NCI-H2107 treated with DMSO at 0.1 percent for 48 hours (cell line): ENCODE measurements around the gene EGFL7.

Experiments
- DNase-seq: peaks from one replicate; lab custom pipeline; 2025; ENCODE audit not compliant: unreplicated experiment; lab: John Stamatoyannopoulos, UW

The EGFL7 gene

DNA sequence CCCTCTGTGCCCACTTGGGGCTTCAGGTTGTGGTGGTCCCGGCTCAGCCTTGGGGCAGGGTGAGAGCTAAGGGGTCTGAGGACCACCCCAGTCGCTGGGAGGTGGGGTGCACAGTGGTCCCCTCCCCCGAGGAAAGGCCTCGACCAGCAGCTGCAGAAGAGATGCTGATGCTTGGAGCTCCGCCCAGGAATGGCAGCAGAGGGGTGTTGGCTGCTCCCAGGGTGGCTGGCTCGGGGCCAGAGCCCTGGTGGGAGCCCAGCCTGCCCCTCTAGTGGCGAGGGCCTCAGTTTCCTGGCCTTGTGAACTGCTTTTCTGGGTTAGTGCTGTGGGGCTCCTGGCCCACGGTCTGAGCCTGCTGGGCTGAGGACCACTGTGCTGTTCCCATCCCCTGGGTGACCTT is 50.8 kb downstream of the EGFL7 start:
- DNase-seq = no peak

DNA sequence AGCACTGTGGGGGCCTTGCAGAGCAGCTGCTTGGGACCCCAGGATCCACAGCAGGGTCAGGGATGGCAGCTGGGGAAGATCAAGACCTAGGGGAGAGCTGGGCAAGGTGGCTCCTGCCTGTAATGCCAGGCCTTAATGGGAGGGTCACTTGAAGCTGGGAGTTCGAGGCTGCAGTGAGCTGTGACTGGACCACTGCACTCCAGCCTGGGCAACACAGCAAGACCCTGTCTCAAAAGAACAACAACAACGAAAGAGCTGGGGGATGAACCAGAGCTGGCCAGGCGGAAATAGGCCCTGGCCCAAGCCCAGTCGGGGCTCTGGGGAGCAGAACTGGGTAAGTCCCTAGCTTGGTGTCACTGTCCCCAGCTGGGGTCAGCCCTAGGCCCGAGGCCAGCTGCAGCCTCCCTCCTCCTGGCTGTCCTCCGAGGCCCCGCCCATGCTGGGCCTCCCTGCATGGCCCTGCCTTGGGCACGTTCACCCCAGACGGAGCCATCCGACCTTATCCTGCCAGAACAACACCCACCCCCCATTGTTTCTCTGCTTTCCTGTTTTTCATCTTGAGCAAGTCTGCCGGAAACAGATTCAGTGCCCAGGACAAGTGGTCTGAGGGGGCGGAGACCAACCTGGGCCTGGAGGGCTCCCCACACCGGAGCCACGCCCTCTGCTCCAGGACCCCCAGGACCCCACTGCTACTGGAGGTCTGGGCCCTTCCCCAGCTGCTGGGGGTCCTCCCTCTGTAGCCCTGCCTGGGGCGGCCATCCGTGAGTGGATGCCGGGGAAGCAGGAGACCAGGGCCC is 51.6 kb downstream of the EGFL7 start:
- DNase-seq = no peak

DNA sequence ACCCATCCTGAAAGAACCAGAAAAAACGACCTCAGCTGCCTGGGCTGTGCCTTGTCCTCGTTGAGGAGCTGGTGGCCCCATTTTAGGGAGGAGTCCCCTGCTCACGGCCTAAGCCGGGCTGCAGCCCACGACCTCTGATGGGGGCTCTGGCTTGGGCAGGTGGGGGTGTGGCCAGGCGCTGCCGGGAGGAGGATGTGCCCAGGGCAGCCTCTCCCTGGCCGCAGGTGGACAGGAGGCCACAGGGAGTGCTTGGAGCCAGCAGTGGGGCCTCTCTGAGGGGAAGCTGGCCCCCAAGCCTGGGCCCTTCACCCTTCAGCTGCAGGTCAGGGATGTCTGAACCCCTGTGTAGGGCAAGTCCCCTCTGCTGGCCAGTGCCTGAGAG is 52.2 kb downstream of the EGFL7 start:
- DNase-seq = no peak

DNA sequence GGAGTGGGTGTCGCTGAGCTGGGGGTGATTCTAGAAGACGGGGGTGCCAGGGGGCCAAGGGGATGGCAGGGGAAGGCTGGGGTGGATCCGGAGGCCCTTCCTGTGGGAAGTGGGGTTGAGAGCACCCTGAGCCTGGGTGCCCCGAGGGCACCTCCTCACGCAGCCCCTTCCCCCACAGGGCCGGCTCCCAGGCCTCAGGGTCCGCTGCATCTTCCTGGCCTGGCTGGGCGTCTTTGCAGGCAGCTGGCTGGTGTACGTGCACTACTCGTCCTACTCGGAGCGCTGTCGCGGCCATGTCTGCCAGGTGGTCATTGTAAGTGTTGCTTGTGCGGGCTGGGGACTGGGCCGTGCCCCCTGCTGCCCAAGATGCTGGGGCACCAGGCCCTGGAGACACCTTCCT is 54.7 kb downstream of the EGFL7 start:
- DNase-seq = no peak

DNA sequence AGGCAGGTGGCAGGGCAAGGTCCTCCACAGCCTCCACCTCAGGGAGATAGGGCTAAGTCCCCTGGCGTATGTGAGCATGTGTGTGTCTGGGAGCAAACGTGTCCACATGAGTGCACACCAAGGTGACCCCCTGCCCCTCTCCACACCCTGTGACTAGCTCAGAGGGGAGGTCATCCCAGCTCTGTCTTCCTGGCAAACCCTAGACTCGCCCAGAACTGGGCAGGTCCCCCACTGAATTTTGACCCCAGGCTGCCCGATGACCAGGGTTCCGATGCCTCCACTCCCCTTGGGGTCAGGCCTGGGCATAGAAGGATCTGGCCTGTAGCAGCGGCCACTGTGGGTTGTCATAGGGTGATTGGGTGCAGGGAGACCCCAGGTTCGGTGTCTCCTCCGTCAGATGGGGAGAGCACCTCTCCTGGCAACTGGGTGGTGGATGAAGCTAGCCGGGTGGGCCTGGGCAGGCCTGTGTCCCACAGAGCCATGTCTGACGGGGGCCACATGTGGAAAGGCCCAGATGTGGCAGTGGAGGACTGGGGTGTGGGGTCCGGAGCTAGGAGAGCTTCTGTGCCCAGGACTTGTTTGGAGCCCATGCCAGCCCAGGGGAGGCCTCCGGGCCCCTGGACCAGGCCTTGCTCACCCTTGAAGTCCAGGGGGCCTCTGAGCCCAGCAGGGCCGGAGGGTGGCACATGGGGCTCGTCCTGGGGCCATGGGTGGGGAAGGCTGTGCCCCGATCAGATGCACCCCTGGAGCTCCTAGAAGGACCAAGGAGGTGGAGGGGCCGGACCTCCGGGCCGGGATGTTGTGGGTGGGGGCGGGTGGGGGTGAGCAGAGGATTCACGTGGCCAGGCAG is 55.9 kb downstream of the EGFL7 start:
- DNase-seq = no peak

DNA sequence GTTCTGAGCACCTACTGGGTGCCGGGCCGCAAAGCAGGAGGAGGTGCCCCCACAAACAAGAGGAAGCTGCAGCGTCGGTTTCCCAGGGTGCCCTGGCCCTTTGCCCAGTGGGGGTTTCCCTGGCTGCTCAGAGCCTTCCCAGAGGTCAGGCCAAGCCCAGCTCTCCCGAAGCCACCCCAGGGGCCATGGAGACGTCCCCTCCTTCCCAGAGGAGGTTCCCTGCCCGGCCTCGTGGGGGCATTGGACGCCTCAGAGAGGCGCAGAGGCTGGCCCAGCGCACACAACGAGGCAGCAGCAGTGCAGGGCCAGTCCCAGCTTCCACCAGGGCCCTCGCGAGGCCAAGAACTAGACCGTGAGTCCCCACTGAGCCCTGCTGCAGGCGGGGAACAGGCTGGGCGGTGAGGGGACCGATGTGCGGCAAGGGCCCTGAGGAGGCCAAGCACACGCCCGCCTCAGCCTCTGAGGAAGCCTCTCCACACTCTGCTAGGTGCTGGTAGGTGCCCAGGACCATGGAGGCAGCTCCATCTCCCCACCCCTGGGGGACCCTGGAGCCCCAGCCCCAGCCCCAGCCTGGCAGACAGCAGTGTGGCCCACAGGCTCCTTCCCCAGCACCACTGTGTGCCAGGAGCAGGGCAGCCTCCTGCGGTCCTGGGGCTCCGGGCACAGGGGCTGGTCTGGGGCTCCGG is 56.6 kb downstream of the EGFL7 start:
- DNase-seq = no peak

DNA sequence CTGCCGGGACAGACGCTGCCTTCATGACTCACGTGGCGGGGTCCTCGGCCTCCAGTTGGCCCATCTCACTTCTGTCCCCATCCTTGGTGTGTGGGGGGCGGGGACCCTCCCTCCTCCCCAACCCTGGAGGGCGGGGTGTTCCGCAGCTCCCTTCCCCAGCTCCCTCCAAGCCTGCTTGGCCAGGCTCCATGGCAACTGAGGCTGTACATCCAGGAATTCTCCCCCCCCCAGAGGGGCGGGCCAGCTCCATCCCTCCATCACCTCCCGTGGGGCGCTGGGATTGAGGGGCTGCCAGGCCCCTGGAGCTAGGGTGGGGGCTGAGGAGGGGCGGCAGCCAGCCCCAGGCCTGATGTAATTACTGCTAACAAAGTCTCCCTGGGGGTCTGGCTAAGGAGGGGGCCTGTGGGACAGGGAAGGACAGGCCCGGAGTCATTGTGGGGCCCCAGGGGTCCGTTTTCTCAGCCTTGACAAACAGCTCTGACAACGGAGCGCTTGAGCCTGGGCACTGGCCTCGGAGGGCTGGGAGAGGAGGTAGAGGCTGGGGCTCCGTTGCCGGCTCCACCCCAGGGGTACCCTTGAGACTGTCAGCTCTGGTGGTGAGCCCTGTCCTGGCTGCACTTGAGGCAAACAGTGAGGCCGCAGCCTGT is 57.7 kb downstream of the EGFL7 start:
- DNase-seq = no peak

DNA sequence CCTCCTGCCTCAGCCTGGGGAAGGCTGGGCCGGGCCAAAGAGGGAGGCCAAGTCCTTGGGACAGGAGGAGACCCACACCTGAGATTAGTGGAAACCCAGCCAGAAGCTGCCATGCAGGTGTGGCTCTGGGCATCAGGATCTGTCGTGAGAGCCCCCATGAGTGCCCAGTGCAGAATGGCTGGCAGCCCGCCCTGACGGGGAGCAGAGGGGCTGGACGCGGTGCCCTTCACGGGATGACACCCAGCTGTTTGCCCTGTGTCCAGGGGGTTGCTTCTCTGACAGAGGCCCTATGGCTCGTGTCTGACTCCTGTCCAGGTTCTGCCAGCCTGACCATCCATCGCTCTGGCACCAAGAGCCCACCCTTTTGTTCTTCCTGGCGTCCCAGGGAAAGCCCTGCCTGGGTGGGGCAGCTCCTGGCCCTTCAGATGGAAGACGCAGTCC is 58.2 kb downstream of the EGFL7 start:
- DNase-seq = no peak

DNA sequence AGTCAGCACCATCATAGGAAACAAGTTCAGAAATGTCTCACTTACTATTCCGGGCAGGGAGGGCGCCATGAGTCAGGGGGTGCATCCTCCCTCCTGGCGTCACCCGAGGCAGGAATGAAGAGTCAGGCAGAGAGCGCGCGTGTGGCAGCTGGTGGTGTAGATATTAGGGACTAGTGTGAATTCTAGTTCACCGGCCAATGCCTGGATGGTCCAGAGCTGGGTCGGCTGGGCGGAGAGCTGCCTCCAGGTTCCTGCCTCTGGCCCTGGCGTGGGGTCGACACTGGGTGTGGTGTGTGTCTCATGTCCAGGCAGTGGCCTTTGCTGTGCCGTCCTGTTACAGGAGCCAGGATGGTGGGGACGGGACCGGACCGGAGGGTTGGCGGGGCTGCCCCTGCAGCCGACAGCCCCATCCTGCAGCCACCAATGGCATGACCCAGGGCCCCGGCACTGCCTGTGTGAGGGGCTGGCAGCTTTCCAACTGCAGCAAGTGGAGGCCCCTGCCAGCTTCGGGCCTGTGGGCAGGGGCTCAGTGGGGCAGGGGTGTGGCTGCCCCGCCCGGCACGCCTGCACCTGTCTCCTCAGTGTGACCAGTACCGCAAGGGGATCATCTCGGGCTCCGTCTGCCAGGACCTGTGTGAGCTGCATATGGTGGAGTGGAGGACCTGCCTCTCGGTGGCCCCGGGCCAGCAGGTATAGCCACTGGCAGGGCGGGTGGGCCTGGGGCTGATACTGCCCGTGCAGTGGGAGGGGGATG is 58.8 kb downstream of the EGFL7 start:
- no peak for DNase-seq
